HepG2 (cell line): Measurements from ENCODE around the gene KLF11. TPM values are rescaled to one million over a fixed set of nuclear protein-coding genes. Genes with fewer than 3 reads are reported as not detected.

Source experiments
- ATAC-seq: fragments of 200-7000 bp; cut with Tn5 transposase; 3 replicates; pipeline ENCODE4 v1.9.1; 2020; ENCODE audit warnings: mild to moderate bottlenecking, moderate library complexity
- BruUV-seq: library from RNA; stranded (reverse); fragments of 400-500 nt; replicated peaks from 2 replicates; lab custom pipeline; 2021; lab: Mats Ljungman, UMichigan
- CTCF ChIA-PET: fragments of 300-600 bp; formaldehyde crosslinking; extraction: SDS; loops from one replicate; lab custom pipeline; 2021; ENCODE audit warnings: low total read pairs, inconsistent platforms, low intra/inter-chr PET ratio; lab: Yijun Ruan, JAX
- POLR2A ChIA-PET: fragments of 350-600 bp; sonication (Branson Sonifier 250); formaldehyde crosslinking; loops from one replicate; lab custom pipeline; 2020; ENCODE audit warnings: antibody characterized with exemption, inconsistent platforms; lab: Yijun Ruan, JAX
- DNase-seq: peaks from one replicate; pipeline ENCODE4 v3.0.0-alpha.2; 2015; ENCODE audit warnings: low spot score
- FAIRE-seq: peaks from 3 replicates; lab custom pipeline; 2011; peaks lifted over from hg19 to GRCh38; lab: Jason Lieb, UNC
- H2AFZ ChIP-seq: one replicate; pipeline ENCODE4 v1.6.1; 2011; ENCODE audit warnings: low read length, inconsistent platforms
- H3K27ac ChIP-seq: fragments of 300-600 bp; 3 replicates; pipeline ENCODE4 v1.8.0; 2011; ENCODE audit warnings: mixed run types, mild to moderate bottlenecking, mixed read lengths, low read length, inconsistent platforms; ENCODE audit not compliant: insufficient read depth; ENCODE audit errors: extremely low read length
- H3K27me3 ChIP-seq, 2 experiments: fragments of 200-600 bp in 1 of 2; 2 replicates in 1 of 2; 3 replicates in 1 of 2; pipeline versions ENCODE4 v1.6.0 to v1.8.0; 2011; ENCODE audit warnings: low read length in 2 of 2, mild to moderate bottlenecking in 2 of 2, moderate library complexity in 2 of 2, inconsistent platforms in 1 of 2; ENCODE audit not compliant: insufficient read depth in 2 of 2, control insufficient read depth in 1 of 2
- H3K36me3 ChIP-seq, 2 experiments: fragments of 200-600 bp in 1 of 2; replicated peaks in 1 of 2; 2 replicates in 1 of 2; 3 replicates in 1 of 2; pipeline versions ENCODE4 v1.5.1 to v1.8.0; 2011; ENCODE audit warnings: low read length in 2 of 2, inconsistent platforms in 1 of 2; ENCODE audit not compliant: insufficient read depth in 2 of 2, control insufficient read depth in 1 of 2
- H3K4me1 ChIP-seq: 2 replicates; pipeline ENCODE4 v1.5.1; 2012; ENCODE audit warnings: low read length, inconsistent platforms; ENCODE audit not compliant: insufficient read depth
- H3K4me2 ChIP-seq: 2 replicates; pipeline ENCODE4 v1.6.0; 2011; ENCODE audit warnings: low read depth, low read length, inconsistent platforms
- H3K4me3 ChIP-seq, 3 experiments: fragments of 200-600 bp in 1 of 3; sonication (generic), shearing (Covaris generic) in 1 of 3; replicated peaks in 1 of 3; 2 replicates each; pipeline ENCODE4 v1.5.1; 2011 to 2016; ENCODE audit warnings: low read length in 3 of 3, inconsistent platforms in 2 of 3, low read depth in 2 of 3, mild to moderate bottlenecking in 2 of 3, control low read depth in 1 of 3, mixed read lengths in 1 of 3; ENCODE audit not compliant: insufficient read depth in 1 of 3
- H3K79me2 ChIP-seq: one replicate; pipeline ENCODE4 v1.6.1; 2011; ENCODE audit warnings: low read length, inconsistent platforms; ENCODE audit not compliant: insufficient read depth
- H3K9ac ChIP-seq: 2 replicates; pipeline ENCODE4 v1.6.0; 2011; ENCODE audit warnings: mild to moderate bottlenecking, low read depth, low read length, inconsistent platforms; ENCODE audit not compliant: insufficient read depth
- H3K9me3 ChIP-seq: 2 replicates; pipeline ENCODE4 v1.5.1; 2012; ENCODE audit warnings: mild to moderate bottlenecking, low read length
- H4K20me1 ChIP-seq: 2 replicates; pipeline ENCODE4 v1.6.0; 2011; ENCODE audit warnings: inconsistent platforms, mild to moderate bottlenecking, low read length, moderate library complexity; ENCODE audit not compliant: insufficient read depth
- ADNP ChIP-seq: sonication (generic); formaldehyde crosslinking; IDR thresholded peaks from 2 replicates; pipeline ENCODE4 v1.4.0; 2020; ENCODE audit warnings: missing genetic modification reagents
- FOXA3 ChIP-seq: IDR thresholded peaks from 2 replicates; pipeline ENCODE4 v1.6.1; 2016; ENCODE audit warnings: missing genetic modification reagents, missing compliant biosample characterization
- MAFF ChIP-seq: IDR thresholded peaks from 2 replicates; pipeline ENCODE4 v1.6.1; 2011; ENCODE audit warnings: low read depth, low read length, improper control_type of control experiment
- ZNF121 ChIP-seq: sonication (generic); formaldehyde crosslinking; IDR thresholded peaks from 2 replicates; pipeline ENCODE4 v1.5.0; 2020; ENCODE audit warnings: mild to moderate bottlenecking, missing genetic modification reagents
- ZNF318 ChIP-seq: sonication (generic); formaldehyde crosslinking; IDR thresholded peaks from 2 replicates; pipeline ENCODE4 v1.4.0; 2020; ENCODE audit warnings: mild to moderate bottlenecking, missing genetic modification reagents
- ZNF589 ChIP-seq: sonication (generic); formaldehyde crosslinking; conservative IDR thresholded peaks from 2 replicates; pipeline ENCODE4 v1.8.0; 2022; ENCODE audit warnings: mild to moderate bottlenecking, moderate library complexity, missing genetic modification reagents
- WGBS: methylation state at CpG from one replicate; pipeline ENCODE4 v1.1.6; 2017; ENCODE audit warnings: low lambda C conversion rate; 5-methylcytosine and 5-hydroxymethylcytosine counted together
- in situ Hi-C: cut with HindIII; loops from 2 replicates; pipeline ENCODE4 v1.10.0; 2017; ENCODE audit warnings: low pct_unique_long_range_greater_than_20kb; ENCODE audit not compliant: extremely low pct_ligation_motif_present
- intact Hi-C: fragments of 100-400 bp; cut with micrococcal nuclease; formaldehyde crosslinking; loops from one replicate; pipeline ENCODE4 v1.10.0; 2022; ENCODE audit not compliant: unreplicated experiment
- polyA plus RNA-seq, 8 experiments: library from polyadenylated mRNA; depleted of rRNA in 3 of 8; stranded (reverse) in 7 of 8; unstranded in 1 of 8; fragments of >200 nt; fragmentation: Illumina TruSeq in 4 of 8; extraction: Trizol in 4 of 8; gene quantifications; 2 replicates each; pipeline versions ENCODE4 v1.2.1 to v1.2.3, GENCODE V29; 2011 to 2016; ENCODE audit warnings: low read depth in 4 of 8, missing spikeins in 1 of 8, mixed read lengths in 1 of 8; ENCODE audit not compliant: insufficient read depth in 1 of 8
- total RNA-seq, 5 experiments: library from RNA; depleted of rRNA; stranded (reverse); fragments of >200 nt; fragmentation: Illumina TruSeq; extraction: Trizol; gene quantifications; 2 replicates each; pipeline ENCODE4 v1.2.3, GENCODE V29; 2016; ENCODE audit warnings: low read depth in 1 of 5

Gene KLF11
- total and polyA plus RNA-seq, 2 of the 13 experiments (the other 11 are each of a cell fraction or from before 2014, with no cell fraction given), result 2.5 to 11.8 TPM

- Histone ChIP-seq H3K27me3 (peaks cover 5 to 27% of the 10 kb centered on the region in 2 experiments; a peak in 4 of 5 replicates), H2AFZ (no peak overlapping the region), H3K79me2 (no peaks in the 10 kb centered on the region), H3K36me3 (no peaks in the 10 kb centered on the region), H3K4me2 (no peak overlapping the region), H3K27ac (no peak overlapping the region), H3K9ac (no peak overlapping the region), H3K4me3 (no peak overlapping the region), H4K20me1 (no peaks in the 10 kb centered on the region), H3K9me3 (no peaks in the 10 kb centered on the region), H3K4me1 (peaks cover 13% of the 10 kb centered on the region)
- CTCF ChIA-PET, result no interaction called here
- no peak for FAIRE-seq
- WGBS, result 55% methylated on average over 6 of the region's 6 CpGs
- in situ Hi-C loops (no loop called here), intact Hi-C loops (no loop called here)
- no peak for DNase-seq
- no peak for TF ChIP-seq FOXA3 (CRISPR knock-in tag)
- TF ChIP-seq ZNF589 (CRISPR knock-in tag), result no peak
- no TSS peak for BruUV-seq
- POLR2A ChIA-PET, result no interaction called here
- ATAC-seq, result no peak
Measured at GRCh38 chr2:10065773-10066055, 22.4 kb downstream of the KLF11 start.

- H3K4me2 ChIP-seq, result no peak overlapping the region
- no peaks in the 10 kb centered on the region for H3K79me2 ChIP-seq
- TF ChIP-seq ADNP (no peak), MAFF (no peak), ZNF121 (CRISPR knock-in tag) (peak; percentile 56; the same call in 1 of the 2 replicates), ZNF318 (CRISPR knock-in tag) (no peak)
- no peaks in the 10 kb centered on the region for H4K20me1 ChIP-seq
- no peak overlapping the region for H3K9ac ChIP-seq
- no peaks in the 10 kb centered on the region for H3K36me3 ChIP-seq
- 2% methylated on average over 2 of the region's 2 CpGs for WGBS
- intact Hi-C loops (no loop called here), in situ Hi-C loops (no loop called here)
- CTCF ChIA-PET, result no interaction called here
- H3K9me3 ChIP-seq, result no peaks in the 10 kb centered on the region
- H3K27me3 ChIP-seq, result peaks cover 5 to 27% of the 10 kb centered on the region in 2 experiments; a peak in 4 of 5 replicates
- H3K4me1 ChIP-seq, result peaks cover 15% of the 10 kb centered on the region
- POLR2A ChIA-PET, result interaction anchor here (1.2 kb wide), 1 partner anchor 10 kb away, joined by 3 read pairs; no protein-coding TSS in a partner anchor
- no peak for DNase-seq
- BruUV-seq, result no TSS peak
- H3K27ac ChIP-seq, result no peak overlapping the region
- FAIRE-seq, result no peak
- H3K4me3 ChIP-seq, result no peak overlapping the region
- no peak for ATAC-seq
- no peak overlapping the region for H2AFZ ChIP-seq
Measured at GRCh38 chr2:10067330-10067729, 24.0 kb downstream of the KLF11 start.
